Activated T-cell treated with anti-CD3 and anti-CD28 coated beads for 4 hours (primary cell): ENCODE data around the gene KCNF1.
"Not testable (repeated sequence)": the region's sequence is repeated elsewhere in the genome, so short reads cannot be mapped to it uniquely, and the experiment has no call there.

Experiments used
- DNase-seq: peaks from one replicate; pipeline ENCODE4 v3.0.0-alpha.2; 2020

KCNF1 gene

GRCh38 chr2:10947446-10948187 lies 35.9 kb downstream of the KCNF1 start:
- no peak for DNase-seq

- DNase-seq: no peak
Measured at GRCh38 chr2:10948188-10948564, 36.4 kb downstream of the KCNF1 start.

- DNase-seq: no peak
Measured at GRCh38 chr2:10948606-10949230, 37.0 kb downstream of the KCNF1 start.

- DNase-seq: no peak
Measured at GRCh38 chr2:10949835-10950234, 38.1 kb downstream of the KCNF1 start.

GRCh38 chr2:10951558-10952414 lies 40.1 kb downstream of the KCNF1 start:
- no peak for DNase-seq

- no peak for DNase-seq
Measured at GRCh38 chr2:10954416-10954815, 42.7 kb downstream of the KCNF1 start.

- no peak for DNase-seq
Measured at GRCh38 chr2:10954856-10955818, 43.4 kb downstream of the KCNF1 start.

GRCh38 chr2:10956006-10956790 lies 44.5 kb downstream of the KCNF1 start:
- no peak for DNase-seq

- DNase-seq: no peak
Measured at GRCh38 chr2:10957391-10957790, 45.7 kb downstream of the KCNF1 start.

GRCh38 chr2:10958452-10958851 lies 46.7 kb downstream of the KCNF1 start:
- DNase-seq: not testable (repeated sequence)

GRCh38 chr2:10960606-10961489 lies 49.1 kb downstream of the KCNF1 start:
- no peak for DNase-seq

GRCh38 chr2:10961490-10961875 lies 49.7 kb downstream of the KCNF1 start:
- no peak for DNase-seq

- no peak for DNase-seq
Measured at GRCh38 chr2:10962004-10962403, 50.3 kb downstream of the KCNF1 start.

GRCh38 chr2:10963155-10963554 lies 51.4 kb downstream of the KCNF1 start:
- no peak for DNase-seq
